Measurements from ENCODE around the gene SKIC3.

- TF ChIP-seq POLR2A (IDR thresholded peaks at IDR 0.05; ENCODE audit: low read depth, low read length) (no peak), EP300 (IDR thresholded peaks at IDR 0.05; ENCODE audit: borderline replicate concordance in 1 of 2, control insufficient read depth in 1 of 2, low read depth in 2 of 2, low read length in 2 of 2) (no peak), CTCF (IDR thresholded peaks at IDR 0.05 in 2 of 3, conservative IDR thresholded peaks at IDR 0.05 in 1 of 3; ENCODE audit: control insufficient read depth in 2 of 3, extremely low read depth in 1 of 3, insufficient read depth in 1 of 3, low read depth in 3 of 3, low read length in 3 of 3) (no peak), FOXK2 (IDR thresholded peaks at IDR 0.05) (no peak), ATF3 (IDR thresholded peaks at IDR 0.05; ENCODE audit: borderline replicate concordance, extremely low read depth, low read depth, low read length) (no peak), HCFC1 (IDR thresholded peaks at IDR 0.05; ENCODE audit: low read length) (no peak), BHLHE40 (IDR thresholded peaks at IDR 0.05; ENCODE audit: borderline replicate concordance in 1 of 2, low read depth in 2 of 2, low read length in 1 of 2) (no peak), RAD21 (IDR thresholded peaks at IDR 0.05; ENCODE audit: insufficient read depth, low read depth, low read length) (no peak), JUND (IDR thresholded peaks at IDR 0.05; ENCODE audit: low read depth, low read length) (no peak), TAF1 (IDR thresholded peaks at IDR 0.05; ENCODE audit: borderline replicate concordance, low read depth, low read length) (no peak), E4F1 (IDR thresholded peaks at IDR 0.05; ENCODE audit: borderline replicate concordance, partially characterized antibody) (no peak), BRCA1 (IDR thresholded peaks at IDR 0.05; ENCODE audit: low read depth, low read length) (no peak), KAT2A (conservative IDR thresholded peaks at IDR 0.05; ENCODE audit: control insufficient read depth, low read depth, low read length) (no peak)
- TF ChIP-seq, protein P1, sequence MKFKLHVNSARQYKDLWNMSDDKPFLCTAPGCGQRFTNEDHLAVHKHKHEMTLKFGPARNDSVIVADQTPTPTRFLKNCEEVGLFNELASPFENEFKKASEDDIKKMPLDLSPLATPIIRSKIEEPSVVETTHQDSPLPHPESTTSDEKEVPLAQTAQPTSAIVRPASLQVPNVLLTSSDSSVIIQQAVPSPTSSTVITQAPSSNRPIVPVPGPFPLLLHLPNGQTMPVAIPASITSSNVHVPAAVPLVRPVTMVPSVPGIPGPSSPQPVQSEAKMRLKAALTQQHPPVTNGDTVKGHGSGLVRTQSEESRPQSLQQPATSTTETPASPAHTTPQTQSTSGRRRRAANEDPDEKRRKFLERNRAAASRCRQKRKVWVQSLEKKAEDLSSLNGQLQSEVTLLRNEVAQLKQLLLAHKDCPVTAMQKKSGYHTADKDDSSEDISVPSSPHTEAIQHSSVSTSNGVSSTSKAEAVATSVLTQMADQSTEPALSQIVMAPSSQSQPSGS (IDR thresholded peaks at IDR 0.05; ENCODE audit: low read length): no peak
Observed at GRCh38 chr5:95526871-95527270, 27.9 kb downstream of the SKIC3 start.
